Dermis microvascular lymphatic vessel endothelial cell (primary cell): ENCODE measurements around the gene ADAM19. TPM values are rescaled to one million over a fixed set of nuclear protein-coding genes. Genes with fewer than 3 reads are reported as not detected.

Source experiments
- DNase-seq, 2 donors: peaks; one replicate each; pipeline versions ENCODE4 v3.0.0 to v3.0.0-alpha.2; 2010; ENCODE audit warnings: low read depth in 2 of 2
- total RNA-seq: library from RNA; depleted of rRNA; stranded (reverse); fragments of >200 nt; gene quantifications from 2 replicates; pipeline ENCODE4 v1.2.1, GENCODE V29; 2014

Gene ADAM19
- total RNA-seq, 1 donor from 2014 or later, result 35.0 TPM

DNA sequence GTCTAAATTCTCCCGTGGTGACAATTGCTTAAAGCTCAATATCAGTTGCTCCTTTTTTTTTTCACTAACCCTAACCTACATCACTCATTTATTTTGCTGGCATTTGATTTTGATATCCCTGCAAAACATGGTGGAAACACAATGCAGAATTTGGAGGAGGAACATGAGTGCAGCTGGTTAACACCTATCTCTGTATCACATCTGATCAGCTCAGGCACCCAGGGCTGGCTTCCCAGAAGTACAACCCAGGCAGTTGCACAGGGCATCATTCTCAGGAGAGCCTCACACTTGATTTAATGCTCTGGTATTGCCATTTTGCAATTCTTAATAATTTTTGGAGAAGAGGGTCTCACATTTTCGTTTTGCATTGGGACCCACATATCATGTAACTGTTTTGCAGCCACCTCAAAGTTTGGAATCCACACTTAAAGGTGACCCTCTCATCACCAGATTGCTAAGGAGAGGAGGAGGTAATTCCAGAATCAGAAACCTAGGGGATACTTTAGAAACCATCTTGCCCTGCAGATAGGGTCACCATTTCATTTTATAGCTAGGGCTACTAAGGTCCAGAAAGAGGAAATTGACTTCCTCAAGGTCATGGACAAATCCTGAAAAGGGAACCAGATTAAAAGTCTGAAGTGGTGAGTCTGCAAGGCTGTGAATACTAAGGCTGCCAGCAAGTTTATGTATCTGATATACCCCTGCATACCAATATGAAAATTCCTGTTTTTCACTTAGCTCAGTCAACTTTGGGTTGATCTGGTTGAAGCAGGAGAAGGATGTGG lies 19.3 kb upstream of the ADAM19 start:
- no peak for DNase-seq

DNA sequence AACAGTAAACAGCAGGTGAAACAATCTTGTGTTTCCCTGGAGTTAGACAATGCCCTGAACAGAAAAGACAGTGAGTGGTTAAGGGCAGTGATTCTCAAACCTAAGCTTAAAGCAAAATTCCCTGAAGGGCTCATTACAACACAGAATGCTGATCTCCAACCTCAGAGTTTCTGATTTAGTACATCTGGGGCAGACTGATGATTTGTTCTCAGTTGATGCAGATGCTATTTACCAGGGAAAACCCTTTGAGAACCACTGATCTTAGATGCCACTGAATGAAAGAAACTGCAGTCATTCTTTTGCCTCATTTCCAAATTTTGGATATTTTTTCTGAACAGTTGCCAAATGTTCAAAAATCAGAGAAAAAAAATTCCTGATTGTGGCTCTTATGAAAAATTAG lies 18.7 kb upstream of the ADAM19 start:
- DNase-seq, result no peak

DNA sequence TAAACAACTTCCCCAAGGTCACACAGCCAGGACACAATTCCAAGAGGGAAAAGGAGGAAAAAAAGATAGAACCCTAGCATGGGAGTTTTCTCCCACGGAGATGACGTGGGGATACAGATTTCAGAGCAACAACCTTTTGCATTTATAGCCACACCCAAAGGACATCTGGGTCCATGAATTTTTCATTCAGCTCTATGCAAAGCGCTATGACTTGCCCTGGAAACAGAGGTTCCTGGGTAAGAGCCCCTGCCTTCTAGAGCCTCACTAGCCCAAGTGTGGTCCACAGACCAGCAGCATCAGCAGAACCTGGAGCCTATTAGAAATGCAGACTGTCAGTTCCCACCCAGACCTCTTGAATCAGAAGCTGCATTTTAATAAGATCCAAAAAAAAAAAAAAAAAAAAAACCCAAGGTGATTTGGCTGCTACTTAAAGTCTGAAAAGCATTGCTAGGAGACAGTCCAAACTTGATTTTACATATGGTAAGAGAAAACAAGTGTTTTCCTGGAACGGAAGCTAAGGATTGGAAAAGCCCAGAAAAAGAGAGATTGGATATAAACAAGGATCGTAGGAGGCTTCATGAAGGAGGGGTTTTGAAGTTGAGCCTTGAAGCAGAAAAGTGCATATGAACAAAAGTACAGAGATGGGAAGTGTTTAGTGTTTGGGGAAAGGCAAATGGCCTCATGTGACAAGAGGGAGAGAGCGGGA lies 17.6 kb upstream of the ADAM19 start:
- no peak for DNase-seq

DNA sequence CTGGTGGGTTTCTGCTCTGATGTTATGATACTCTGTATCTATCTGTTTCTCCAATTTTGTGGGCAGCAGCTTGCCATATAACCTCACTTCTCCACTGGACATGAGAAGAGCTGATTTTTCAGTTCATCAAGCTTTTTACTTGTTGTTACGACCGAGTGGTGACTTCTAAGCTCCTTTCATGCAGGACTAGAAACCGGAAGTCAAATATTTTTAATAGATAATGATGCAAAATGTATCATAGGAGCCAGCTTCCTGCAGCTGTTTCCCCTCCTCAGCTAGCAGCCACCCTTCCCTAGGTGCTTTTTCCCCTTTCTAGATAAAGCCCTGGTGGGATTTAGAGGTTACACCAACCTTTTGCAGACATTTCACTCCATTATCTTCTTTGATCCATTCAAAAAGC lies 17.0 kb upstream of the ADAM19 start:
- DNase-seq, result peak; percentile 80 to 88

DNA sequence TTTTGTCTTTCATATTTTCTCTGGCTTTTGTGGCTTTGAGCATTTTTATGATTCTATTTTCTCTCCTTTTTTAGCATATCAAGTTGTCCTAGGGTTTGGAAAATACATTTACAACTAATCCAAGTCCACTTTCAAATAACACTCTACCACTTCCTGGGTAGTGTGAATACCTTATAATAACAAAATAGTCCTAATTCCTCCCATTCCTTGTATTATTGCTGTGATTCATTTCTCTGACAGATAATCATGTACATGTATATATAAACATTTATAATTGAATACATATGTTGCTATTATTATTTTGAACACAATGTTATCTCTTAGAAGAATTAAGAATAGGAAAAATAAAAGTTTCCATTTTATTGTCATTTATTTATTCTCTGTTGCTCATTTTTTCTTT lies 14.9 kb upstream of the ADAM19 start:
- DNase-seq, result no peak

DNA sequence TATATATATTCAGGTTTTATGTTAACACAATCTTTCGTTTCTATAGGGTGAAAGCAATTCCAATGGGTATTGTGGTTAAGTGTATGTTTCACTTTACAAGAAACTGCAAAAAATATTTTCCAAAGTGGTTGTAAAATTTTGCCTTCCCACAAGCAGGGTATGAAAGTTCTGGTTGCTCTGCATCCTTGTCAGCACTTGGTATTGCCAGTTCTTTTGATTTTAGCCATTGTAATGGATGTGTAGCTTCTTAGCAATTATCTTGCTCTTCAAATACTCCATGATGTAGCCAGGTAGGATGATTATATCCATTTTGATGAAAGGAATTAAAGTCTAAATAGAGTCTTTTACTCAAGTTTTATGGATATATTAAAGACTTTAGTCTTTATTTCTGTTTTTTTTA lies 9.1 kb upstream of the ADAM19 start:
- no peak for DNase-seq

DNA sequence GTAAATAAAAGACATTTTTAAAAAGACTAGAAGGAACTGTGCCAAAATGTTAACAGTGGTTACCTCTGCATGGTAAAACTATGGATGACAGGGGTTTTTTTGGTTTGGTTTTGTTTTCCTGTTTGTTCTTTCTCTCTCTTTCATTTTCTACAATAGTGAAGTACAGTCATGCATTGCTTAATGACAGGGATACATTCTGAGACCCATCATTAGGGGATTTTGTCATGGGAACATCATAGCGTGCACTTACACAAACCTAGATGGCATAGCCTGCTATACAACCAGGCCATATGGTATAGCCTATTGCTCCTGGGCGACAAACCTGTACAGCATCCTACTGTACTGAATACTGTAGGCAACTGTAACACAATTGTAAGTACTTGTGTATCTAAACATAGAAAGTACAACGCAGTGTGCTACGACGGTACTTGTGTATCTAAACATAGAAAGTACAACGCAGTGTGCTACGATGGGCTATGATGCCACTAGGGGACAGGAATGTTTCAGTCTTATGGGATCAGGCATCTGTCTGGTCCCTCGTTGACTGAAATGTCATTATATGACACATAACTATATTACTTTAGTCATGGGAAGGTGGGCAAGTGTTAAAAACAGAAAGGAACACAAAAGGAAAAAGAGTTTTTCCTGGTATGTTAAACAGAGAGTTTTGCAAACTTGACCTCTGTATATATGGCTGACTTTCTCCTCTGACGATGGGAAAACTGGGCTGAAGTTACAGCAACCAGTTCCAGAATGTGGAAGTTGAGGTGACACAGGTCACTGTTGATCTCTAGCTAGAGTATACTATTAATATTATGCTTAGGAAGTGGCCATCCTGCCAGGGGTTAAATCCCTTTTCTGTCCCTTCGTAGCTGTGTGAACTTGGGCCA lies 7.4 kb upstream of the ADAM19 start:
- DNase-seq, result peak; percentile 68 to 88

DNA sequence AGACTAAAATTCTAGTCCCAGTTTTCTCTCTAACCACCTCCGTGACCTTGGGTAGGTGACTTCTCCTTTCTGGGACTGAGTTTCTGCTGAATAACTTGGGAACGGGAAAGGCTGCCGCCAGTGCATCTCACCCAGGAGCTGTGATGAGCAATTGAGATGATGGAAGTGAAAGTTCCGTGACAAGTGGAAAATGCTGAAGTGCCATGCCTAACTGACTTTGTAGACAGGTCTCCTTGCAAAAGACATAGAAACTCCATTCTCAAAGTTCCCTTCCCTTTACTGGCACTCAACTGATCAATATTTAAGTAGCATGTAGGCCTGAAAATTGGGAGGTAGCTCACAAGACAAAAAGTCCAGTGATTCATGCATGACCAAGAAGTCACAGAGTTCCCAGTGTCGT lies 6.3 kb upstream of the ADAM19 start:
- no peak for DNase-seq

DNA sequence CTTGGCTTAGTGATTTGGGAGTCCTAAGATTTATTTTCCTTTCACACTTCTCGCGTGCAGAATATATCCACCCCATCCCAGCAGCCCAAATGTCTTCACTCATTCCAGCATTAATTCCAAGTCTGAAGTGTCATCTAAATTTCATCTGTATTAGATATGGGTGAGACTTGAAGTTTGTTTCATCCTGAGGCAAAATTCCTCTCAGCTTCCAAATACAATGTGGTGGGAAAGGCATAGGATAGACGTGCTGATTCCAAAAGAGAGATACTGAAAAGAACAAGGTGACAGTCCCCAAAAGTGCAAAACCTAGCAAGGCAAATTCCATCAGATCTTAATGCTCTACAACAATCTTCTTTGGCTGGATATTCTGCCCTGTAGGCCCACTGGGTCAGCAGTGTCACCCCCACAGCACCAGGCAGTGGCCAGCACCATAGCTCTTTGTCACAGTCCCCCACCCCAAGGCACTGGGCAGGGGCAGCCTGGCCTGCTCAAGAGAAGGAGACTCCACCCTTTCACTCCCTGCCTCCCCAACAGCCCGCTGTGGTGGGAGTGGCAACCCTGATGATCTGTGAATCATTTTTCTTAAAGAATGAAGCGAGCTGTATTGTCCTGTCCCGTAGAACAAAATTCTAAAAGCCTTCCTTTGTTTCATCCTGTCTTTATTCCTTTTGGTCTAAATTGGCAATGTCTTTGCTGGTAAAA lies 2.7 kb upstream of the ADAM19 start:
- DNase-seq, result no peak

DNA sequence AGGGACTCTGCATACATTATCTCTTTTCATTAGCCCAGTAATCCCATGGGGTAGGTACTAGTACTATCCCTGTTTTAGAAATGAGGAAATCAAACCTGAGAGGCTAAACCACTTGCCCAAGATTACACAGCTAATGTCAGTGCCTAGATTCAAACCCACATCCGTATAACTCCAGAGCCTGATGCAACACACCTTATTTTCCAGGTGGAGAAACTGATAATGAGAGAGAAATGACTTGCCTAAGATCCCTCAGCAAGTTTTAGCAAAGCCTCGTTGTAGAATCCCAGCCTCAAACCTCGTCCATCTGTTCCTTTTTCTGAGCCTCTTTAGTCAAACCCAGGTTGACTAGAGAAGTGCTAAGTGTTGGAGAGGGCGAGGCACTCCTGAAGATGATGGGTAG lies 1.1 kb upstream of the ADAM19 start:
- DNase-seq, result no peak

DNA sequence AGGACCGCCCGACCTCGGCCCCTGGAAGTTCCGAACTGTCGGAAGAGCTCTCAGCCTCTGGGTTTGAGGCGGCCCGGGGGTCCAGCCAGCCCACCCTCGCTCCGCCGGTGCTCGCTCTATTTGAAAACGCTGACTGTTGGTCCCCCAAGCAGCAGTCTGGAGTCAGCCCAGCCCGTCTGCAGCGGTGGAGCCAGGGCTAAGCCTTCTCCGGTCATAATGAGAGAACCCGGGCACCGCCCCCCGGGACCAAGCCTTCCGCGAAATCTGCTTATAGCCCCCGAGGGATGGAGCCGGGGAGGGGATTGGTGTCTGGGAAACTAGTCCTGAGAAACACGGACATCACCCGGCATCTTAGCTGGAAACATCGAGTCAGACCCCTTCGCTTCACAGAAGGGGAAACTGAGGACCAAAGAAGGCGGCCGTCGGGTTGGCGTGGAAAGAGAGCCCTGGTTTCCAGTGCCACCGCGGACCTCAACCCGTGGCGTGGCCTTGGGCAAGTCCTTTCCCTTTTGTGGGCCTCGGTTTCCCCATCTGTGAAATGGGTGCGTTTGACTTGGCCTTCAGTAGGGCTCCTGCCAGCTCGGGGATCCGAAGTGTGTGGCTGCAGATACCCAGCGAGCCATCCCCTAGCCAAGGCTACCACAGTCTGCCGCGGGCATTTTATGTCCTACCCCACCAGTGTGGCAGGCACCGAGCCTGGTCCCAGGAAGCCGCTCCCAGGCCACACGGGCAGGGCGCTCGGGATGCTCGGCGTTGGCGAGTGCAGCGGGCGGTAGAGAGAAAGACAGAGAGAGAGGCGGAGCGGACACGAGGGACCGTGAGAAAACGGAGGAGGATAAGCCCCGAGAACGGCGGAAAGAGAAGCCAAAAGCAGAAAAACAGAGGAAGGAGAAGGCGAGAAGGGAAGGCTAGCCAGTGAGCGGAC lies 857 bp downstream of the ADAM19 start:
- peak in 1 of 2 donors; percentile 61 for DNase-seq

DNA sequence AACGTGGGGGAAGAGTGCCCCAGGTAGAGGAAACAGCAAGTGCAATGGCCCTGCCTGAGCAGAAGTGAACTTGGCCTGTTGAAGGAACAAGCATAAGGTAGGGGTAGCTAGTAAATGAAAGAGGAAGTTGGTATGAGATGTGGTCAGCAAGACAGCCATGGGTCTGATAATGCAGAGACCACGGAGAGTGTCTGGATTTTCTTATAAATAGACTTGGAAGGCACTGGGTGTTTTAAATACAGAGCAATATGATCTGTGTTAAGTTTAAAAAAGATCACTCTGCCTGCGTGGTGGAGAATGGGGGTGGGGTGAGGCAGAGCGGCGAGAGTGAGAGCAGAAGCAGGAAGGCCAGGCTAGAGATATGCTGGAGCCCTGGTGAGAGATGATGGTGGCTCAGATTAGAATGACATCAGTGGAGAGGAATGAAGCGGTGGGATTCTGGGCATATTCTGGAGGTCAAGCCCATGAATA lies 4.2 kb downstream of the ADAM19 start:
- DNase-seq, result no peak

DNA sequence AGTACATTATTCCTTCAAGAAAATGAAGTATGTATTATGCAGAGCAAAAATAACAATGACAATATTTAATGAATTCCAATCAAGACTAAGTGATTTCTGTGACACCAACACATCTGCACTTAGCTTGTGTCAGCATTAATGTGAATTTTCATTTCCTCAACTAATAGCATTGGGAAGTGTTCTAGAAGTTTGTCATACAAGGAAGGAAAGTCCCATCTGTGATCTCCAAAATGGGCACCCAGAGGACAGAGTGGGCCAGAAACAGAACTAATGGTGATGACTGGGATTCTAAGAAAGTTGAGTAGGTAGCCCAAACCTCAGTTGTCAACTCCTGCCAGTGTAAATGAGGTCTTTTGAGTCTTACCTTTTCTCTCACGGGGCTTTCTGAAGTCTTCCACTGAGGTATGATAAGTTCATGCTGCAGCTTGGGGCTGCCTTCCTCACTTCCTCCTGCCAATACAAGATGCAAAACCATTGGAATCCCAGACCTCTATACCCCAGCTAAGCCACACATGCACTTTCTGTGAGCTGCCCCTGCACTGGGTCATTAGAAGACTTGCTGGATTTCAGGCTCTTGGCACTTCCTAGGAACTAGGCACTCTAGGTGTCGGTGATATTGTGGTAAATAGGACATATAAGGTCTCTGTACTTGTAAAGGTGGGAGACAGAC lies 4.9 kb downstream of the ADAM19 start:
- DNase-seq, result no peak

DNA sequence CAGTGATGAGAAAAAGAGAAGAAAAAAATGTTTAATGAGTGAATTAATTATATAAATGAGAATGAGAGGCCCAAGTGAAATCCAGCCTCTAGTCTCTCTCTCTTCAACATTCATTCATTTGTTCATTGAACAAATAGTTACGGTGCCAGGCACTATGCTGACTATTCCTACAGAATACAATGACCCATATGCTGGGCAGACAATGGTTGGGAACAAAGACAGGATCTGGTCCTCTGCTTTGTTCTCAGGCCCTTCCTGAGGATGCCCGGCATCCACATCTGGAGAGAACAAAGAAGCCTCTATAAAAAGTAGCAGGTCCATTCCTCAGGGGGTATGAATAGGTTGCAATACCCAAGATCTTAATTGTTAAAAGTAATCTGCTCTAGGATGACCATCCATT lies 6.9 kb downstream of the ADAM19 start:
- peak in 1 of 2 donors; percentile 72 for DNase-seq

DNA sequence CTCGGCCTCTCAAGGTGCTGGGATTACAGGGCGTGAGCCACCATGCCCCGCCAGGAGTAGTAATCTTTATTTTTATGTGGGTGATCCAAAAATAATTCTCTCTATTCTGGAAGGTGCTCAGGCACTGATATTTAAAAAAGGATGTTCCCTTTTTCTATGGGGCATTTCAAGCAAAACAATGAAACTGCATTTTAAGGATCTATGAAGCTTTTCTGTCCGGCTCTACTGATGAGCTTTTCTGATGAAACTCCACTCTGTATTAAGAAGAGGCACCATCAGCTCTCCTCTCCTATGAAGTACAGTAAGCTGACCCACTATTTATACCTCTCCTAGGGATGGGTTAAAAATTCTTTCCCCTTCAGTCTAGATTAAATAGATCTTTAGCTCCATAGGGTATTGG lies 7.4 kb downstream of the ADAM19 start:
- DNase-seq, result no peak

DNA sequence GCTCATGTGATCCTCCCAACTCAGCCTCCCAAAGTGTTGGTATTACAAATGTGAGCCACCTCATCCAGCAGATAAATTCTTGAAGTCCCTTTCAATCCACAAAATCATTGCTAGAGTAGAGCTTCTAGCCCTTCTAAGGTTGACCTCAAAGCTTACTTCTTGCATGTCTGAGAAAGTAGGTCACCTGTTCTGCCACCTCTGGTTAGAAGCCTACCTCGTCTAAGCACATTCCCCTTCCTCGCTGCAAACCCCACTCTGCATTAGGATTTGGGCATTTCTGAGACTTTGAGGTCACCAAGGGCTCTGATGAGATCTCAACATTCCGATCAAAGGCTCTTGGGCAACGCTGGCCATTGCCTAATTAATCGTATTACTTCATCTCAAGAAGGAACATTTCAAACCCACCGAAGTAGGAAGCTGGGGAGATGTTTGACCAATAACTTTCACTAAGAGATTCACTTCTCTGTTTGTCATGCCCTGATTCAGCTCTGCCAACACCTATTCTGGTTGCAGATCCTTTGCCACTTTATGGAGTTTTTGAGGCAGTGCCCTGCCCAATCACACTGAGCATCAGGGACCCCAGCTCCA lies 8.6 kb downstream of the ADAM19 start:
- DNase-seq, result no peak

DNA sequence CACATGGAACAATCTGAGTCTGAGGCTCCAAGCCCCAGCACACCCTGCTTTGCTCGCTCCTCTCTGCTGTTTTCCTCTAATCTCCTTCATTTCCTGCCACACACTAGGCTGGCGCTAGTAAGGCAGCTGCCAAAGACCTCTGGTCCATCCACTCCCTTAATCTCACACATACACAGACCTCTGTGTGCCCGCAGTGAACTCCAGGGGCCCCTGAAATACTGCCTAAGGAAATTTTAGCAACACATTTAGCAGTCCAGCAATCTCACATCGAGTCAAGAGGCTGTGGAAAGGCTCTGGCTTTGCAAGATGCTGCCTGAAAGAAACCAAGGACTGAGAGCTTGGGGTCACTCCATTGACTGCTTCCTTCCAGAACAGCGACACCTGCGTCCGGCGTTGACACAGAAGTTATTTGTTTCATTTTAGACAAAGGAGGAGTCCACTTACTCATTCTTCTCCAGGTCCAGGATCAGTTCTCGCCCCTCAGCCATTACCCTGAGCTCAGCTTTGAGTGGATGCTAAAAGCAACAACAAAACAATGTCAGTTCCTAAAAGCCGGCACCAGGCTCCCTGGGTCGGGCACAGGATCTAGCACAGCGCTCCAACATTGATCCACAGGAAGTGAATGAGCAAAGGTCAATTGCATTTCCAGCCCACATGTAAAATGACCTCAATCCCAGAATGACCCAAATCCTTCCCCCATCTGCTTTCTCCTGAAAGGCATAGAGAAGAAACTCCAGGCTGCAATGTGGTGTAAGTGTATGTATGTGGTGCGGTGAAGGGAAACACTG lies 11.5 kb downstream of the ADAM19 start:
- DNase-seq, result peak in 1 of 2 donors; percentile 87

DNA sequence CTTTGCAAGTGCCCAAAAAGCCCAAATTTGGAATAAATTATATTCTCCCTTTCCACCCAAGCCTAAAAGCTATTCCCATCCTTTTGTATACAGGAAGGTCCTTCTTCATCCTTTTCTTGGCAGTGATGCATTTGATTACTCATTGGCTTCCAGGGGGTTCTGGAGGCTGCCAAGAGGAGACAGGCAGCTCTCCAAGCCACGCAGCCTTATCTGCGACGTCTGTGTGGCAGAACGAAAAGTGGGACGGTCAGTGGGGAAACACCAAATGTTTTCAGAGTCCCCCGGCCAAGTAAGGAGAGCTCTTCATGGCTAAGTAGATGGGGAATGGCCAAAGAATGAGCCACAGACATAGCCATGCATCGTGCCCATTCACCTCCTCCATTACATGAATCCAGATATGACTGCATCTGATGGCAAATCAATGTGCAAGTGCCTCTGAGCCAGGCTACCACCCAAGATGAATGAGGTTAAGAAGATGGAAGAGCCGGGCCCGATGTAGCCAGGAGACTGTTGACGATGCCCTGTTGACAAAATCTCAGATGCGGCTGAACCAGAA lies 12.1 kb downstream of the ADAM19 start:
- DNase-seq, result peak in 1 of 2 donors; percentile 47
